WERI-Rb-1 (cell line): ENCODE results near the gene KRT2.

Experiments
- DNase-seq: peaks from one replicate; pipeline ENCODE4 v3.0.0-alpha.2; 2020
- H3K27ac ChIP-seq: fragments of 250-450 bp; sonication (Bioruptor Pico); 2 replicates; pipeline ENCODE4 v1.5.1; 2020; ENCODE audit warnings: mild to moderate bottlenecking, moderate library complexity
- H3K27me3 ChIP-seq: fragments of 250-450 bp; sonication (Bioruptor Pico); 2 replicates; pipeline ENCODE4 v1.5.1; 2021; ENCODE audit warnings: mild to moderate bottlenecking, low read depth, moderate library complexity; ENCODE audit not compliant: insufficient read depth, severe bottlenecking
- H3K36me3 ChIP-seq: fragments of 250-450 bp; sonication (Bioruptor Pico); 2 replicates; pipeline ENCODE4 v1.5.1; 2020; ENCODE audit warnings: mild to moderate bottlenecking, moderate library complexity
- H3K4me3 ChIP-seq: 2 replicates; pipeline ENCODE4 v1.5.1; 2011; ENCODE audit warnings: low read depth, mild to moderate bottlenecking, control low read depth, low read length
- H3K9me3 ChIP-seq: fragments of 250-450 bp; sonication (Bioruptor Pico); 2 replicates; pipeline ENCODE4 v1.5.1; 2021; ENCODE audit warnings: mild to moderate bottlenecking, moderate library complexity; ENCODE audit not compliant: severe bottlenecking
- CTCF ChIP-seq: IDR thresholded peaks from 2 replicates; pipeline ENCODE4 v1.5.1; 2011; ENCODE audit warnings: low read depth, mild to moderate bottlenecking, control low read depth, inconsistent platforms, low read length

The KRT2 gene

GRCh38 chr12:52644078-52644415 lies 8.0 kb downstream of the KRT2 start:
- Histone ChIP-seq H3K27me3 (peaks cover 95% of the 10 kb centered on the region), H3K36me3 (no peaks in the 10 kb centered on the region), H3K9me3 (no peaks in the 10 kb centered on the region), H3K4me3 (no peak overlapping the region), H3K27ac (no peak overlapping the region)
- DNase-seq, result no peak
- no peak for TF ChIP-seq CTCF

GRCh38 chr12:52643233-52644077 lies 8.6 kb downstream of the KRT2 start:
- no peaks in the 10 kb centered on the region for H3K36me3 ChIP-seq
- TF ChIP-seq CTCF, result no peak
- no peak overlapping the region for H3K27ac ChIP-seq
- DNase-seq, result no peak
- H3K4me3 ChIP-seq, result no peak overlapping the region
- H3K9me3 ChIP-seq, result no peaks in the 10 kb centered on the region
- H3K27me3 ChIP-seq, result peaks cover 97% of the 10 kb centered on the region

GRCh38 chr12:52641468-52641867 lies 10.5 kb downstream of the KRT2 start:
- peaks cover 89% of the 10 kb centered on the region for H3K27me3 ChIP-seq

GRCh38 chr12:52637299-52637698 lies 14.7 kb downstream of the KRT2 start:
- no peak for TF ChIP-seq CTCF
- no peak for DNase-seq
- H3K4me3 ChIP-seq, result no peak overlapping the region
- no peaks in the 10 kb centered on the region for H3K36me3 ChIP-seq
- H3K27me3 ChIP-seq, result peaks cover 79% of the 10 kb centered on the region
- no peaks in the 10 kb centered on the region for H3K9me3 ChIP-seq
- no peak overlapping the region for H3K27ac ChIP-seq

More at GRCh38 chr12:52641468-52641867, 10.5 kb downstream of the KRT2 start:
- TF ChIP-seq CTCF, result no peak
- no peak for DNase-seq
- Histone ChIP-seq H3K36me3 (no peaks in the 10 kb centered on the region), H3K27ac (no peak overlapping the region), H3K4me3 (no peak overlapping the region), H3K9me3 (no peaks in the 10 kb centered on the region)

- no peak for TF ChIP-seq CTCF
- Histone ChIP-seq H3K4me3 (no peak overlapping the region), H3K27me3 (peaks cover 79% of the 10 kb centered on the region), H3K36me3 (no peaks in the 10 kb centered on the region), H3K9me3 (no peaks in the 10 kb centered on the region), H3K27ac (no peak overlapping the region)
- DNase-seq, result no peak
Measured at GRCh38 chr12:52636592-52637258, 15.3 kb downstream of the KRT2 start.

- H3K9me3 ChIP-seq, result no peaks in the 10 kb centered on the region
- H3K27ac ChIP-seq, result no peak overlapping the region
- no peaks in the 10 kb centered on the region for H3K36me3 ChIP-seq
- peaks cover 79% of the 10 kb centered on the region for H3K27me3 ChIP-seq
- H3K4me3 ChIP-seq, result no peak overlapping the region
- no peak for TF ChIP-seq CTCF
- DNase-seq, result no peak
Measured at GRCh38 chr12:52636189-52636588, 15.8 kb downstream of the KRT2 start.
